H1 (cell line): ENCODE results near the gene SNX25. TPM values are rescaled to one million over a fixed set of nuclear protein-coding genes. Genes with fewer than 3 reads are reported as not detected.

Experiments used
- CTCF ChIA-PET: fragments of 300-600 bp; sonication (Branson Sonifier 250); formaldehyde crosslinking; loops from one replicate; lab custom pipeline; 2021; ENCODE audit not compliant: partially characterized antibody; lab: Charles Lee
- POLR2A ChIA-PET: fragments of 300-600 bp; sonication (Branson Sonifier 250); formaldehyde crosslinking; loops from one replicate; lab custom pipeline; 2021; ENCODE audit warnings: inconsistent platforms; ENCODE audit not compliant: partially characterized antibody; lab: Charles Lee
- DNase-seq, 2 experiments: peaks; one replicate each; pipeline versions ENCODE4 v3.0.0 to v3.0.0-alpha.2; 2010 to 2022; ENCODE audit warnings: low spot score in 2 of 2, low read depth in 1 of 2, mixed read lengths in 1 of 2
- FAIRE-seq: peaks from 2 replicates; lab custom pipeline; 2011; peaks lifted over from hg19 to GRCh38; lab: Jason Lieb, UNC
- H2AFZ ChIP-seq: 2 replicates; pipeline ENCODE4 v1.8.1; 2012; ENCODE audit warnings: low read length, inconsistent platforms
- H2AK5ac ChIP-seq: 2 replicates; pipeline ENCODE4 v1.6.1; 2013; ENCODE audit warnings: low read depth, low read length
- H2BK120ac ChIP-seq: replicated peaks from 2 replicates; pipeline ENCODE3; 2013; ENCODE audit warnings: low read depth, low read length, inconsistent platforms
- H2BK12ac ChIP-seq: 2 replicates; pipeline ENCODE4 v1.6.1; 2013; ENCODE audit warnings: low read depth, low read length
- H2BK15ac ChIP-seq: 2 replicates; pipeline ENCODE4 v1.6.1; 2013; ENCODE audit warnings: low read length
- H2BK20ac ChIP-seq: 2 replicates; pipeline ENCODE4 v1.6.1; 2013; ENCODE audit warnings: low read length
- H2BK5ac ChIP-seq: 2 replicates; pipeline ENCODE4 v1.6.1; 2013; ENCODE audit warnings: low read depth, low read length
- H3K14ac ChIP-seq: 2 replicates; pipeline ENCODE4 v1.6.1; 2013; ENCODE audit warnings: inconsistent platforms; ENCODE audit not compliant: insufficient read length
- H3K18ac ChIP-seq: 2 replicates; pipeline ENCODE4 v1.6.1; 2013; ENCODE audit warnings: low read length; ENCODE audit errors: extremely low read depth
- H3K23ac ChIP-seq: 2 replicates; pipeline ENCODE4 v1.6.1; 2013; ENCODE audit warnings: inconsistent platforms; ENCODE audit not compliant: insufficient read length
- H3K23me2 ChIP-seq: 2 replicates; pipeline ENCODE4 v1.6.1; 2013; ENCODE audit warnings: low read depth, low read length
- H3K27ac ChIP-seq: 2 replicates; pipeline ENCODE4 v1.6.1; 2011; ENCODE audit warnings: low read depth, low read length, inconsistent platforms
- H3K27me3 ChIP-seq, 4 experiments: replicated peaks in 1 of 4; 1 replicate in 1 of 4; 2 replicates in 3 of 4; pipeline versions ENCODE4 v1.6.1 to v1.8.1; 2011 to 2013; ENCODE audit warnings: low read length in 3 of 4, mild to moderate bottlenecking in 3 of 4, inconsistent platforms in 2 of 4, mixed read lengths in 2 of 4, moderate library complexity in 1 of 4; ENCODE audit not compliant: control insufficient read depth in 3 of 4, insufficient read depth in 3 of 4; ENCODE audit errors: extremely low read depth in 1 of 4
- H3K36me3 ChIP-seq, 4 experiments: 2 replicates each; pipeline versions ENCODE4 v1.6.1 to v1.8.1; 2011 to 2013; ENCODE audit warnings: mild to moderate bottlenecking in 4 of 4, low read length in 3 of 4, moderate library complexity in 2 of 4, control low read depth in 1 of 4, inconsistent platforms in 1 of 4; ENCODE audit not compliant: insufficient read depth in 4 of 4, control insufficient read depth in 2 of 4
- H3K4ac ChIP-seq: replicated peaks from 2 replicates; pipeline ENCODE3; 2013; ENCODE audit warnings: low read length, low read depth, mixed read lengths, inconsistent platforms; ENCODE audit not compliant: insufficient read length
- H3K4me1 ChIP-seq, 4 experiments: replicated peaks in 1 of 4; 1 replicate in 1 of 4; 2 replicates in 3 of 4; pipeline versions ENCODE4 v1.6.1 to v1.8.1; 2011 to 2013; ENCODE audit warnings: low read length in 3 of 4, inconsistent platforms in 2 of 4, mixed read lengths in 1 of 4; ENCODE audit not compliant: insufficient read depth in 4 of 4, control insufficient read depth in 3 of 4
- H3K4me2 ChIP-seq, 2 experiments: 2 replicates each; pipeline versions ENCODE4 v1.6.1 to v1.8.1; 2011 to 2013; ENCODE audit warnings: low read depth in 2 of 2, low read length in 2 of 2, control low read depth in 1 of 2, inconsistent platforms in 1 of 2, mild to moderate bottlenecking in 1 of 2; ENCODE audit not compliant: insufficient read depth in 1 of 2
- H3K4me3 ChIP-seq, 4 experiments: fragments of 200-600, 300-600 bp in 1 of 4; sonication (generic), shearing (Covaris generic), sonication (Bioruptor Twin) in 1 of 4; 2 replicates each; pipeline versions ENCODE4 v1.5.1 to v1.8.1; 2011 to 2016; ENCODE audit warnings: low read length in 4 of 4, low read depth in 3 of 4, control low read depth in 2 of 4, inconsistent platforms in 2 of 4, mild to moderate bottlenecking in 2 of 4, mixed read lengths in 1 of 4, moderate library complexity in 1 of 4; ENCODE audit not compliant: insufficient read depth in 2 of 4; ENCODE audit errors: extremely low read depth in 1 of 4
- H3K56ac ChIP-seq: replicated peaks from 2 replicates; pipeline ENCODE3; 2013; ENCODE audit warnings: low read depth, mild to moderate bottlenecking, mixed read lengths, low read length, inconsistent platforms; ENCODE audit not compliant: insufficient read length
- H3K79me1 ChIP-seq: 2 replicates; pipeline ENCODE4 v1.6.1; 2013; ENCODE audit warnings: low read depth, low read length, control low read depth
- H3K79me2 ChIP-seq, 2 experiments: 2 replicates each; pipeline versions ENCODE4 v1.6.1 to v1.8.1; 2012 to 2013; ENCODE audit warnings: low read length in 2 of 2, mild to moderate bottlenecking in 2 of 2, inconsistent platforms in 1 of 2; ENCODE audit not compliant: insufficient read depth in 2 of 2, control insufficient read depth in 1 of 2
- H3K9ac ChIP-seq, 4 experiments: replicated peaks in 1 of 4; 1 replicate in 1 of 4; 2 replicates in 3 of 4; pipeline versions ENCODE4 v1.6.1 to v1.8.1; 2011 to 2013; ENCODE audit warnings: low read depth in 3 of 4, low read length in 3 of 4, control low read depth in 2 of 4, mild to moderate bottlenecking in 2 of 4, moderate library complexity in 2 of 4, inconsistent platforms in 1 of 4; ENCODE audit errors: extremely low read depth in 1 of 4
- H3K9me3 ChIP-seq, 2 experiments: 2 replicates each; pipeline versions ENCODE4 v1.6.1 to v1.8.1; 2012 to 2013; ENCODE audit warnings: mild to moderate bottlenecking in 2 of 2, moderate library complexity in 2 of 2, control low read depth in 1 of 2, inconsistent platforms in 1 of 2, low read depth in 1 of 2, low read length in 1 of 2, mixed read lengths in 1 of 2; ENCODE audit not compliant: insufficient read depth in 2 of 2
- H4K20me1 ChIP-seq, 2 experiments: replicated peaks in 1 of 2; 2 replicates each; pipeline versions ENCODE3 to v1.8.1; 2011 to 2013; ENCODE audit warnings: inconsistent platforms in 2 of 2, low read length in 2 of 2, mild to moderate bottlenecking in 1 of 2; ENCODE audit not compliant: insufficient read depth in 2 of 2, control insufficient read depth in 1 of 2
- H4K5ac ChIP-seq: 2 replicates; pipeline ENCODE4 v1.6.1; 2013; ENCODE audit warnings: low read length, low read depth, mixed read lengths, inconsistent platforms; ENCODE audit not compliant: insufficient read length
- H4K8ac ChIP-seq: 2 replicates; pipeline ENCODE4 v1.8.0; 2013; ENCODE audit warnings: mild to moderate bottlenecking, moderate library complexity, low read length, inconsistent platforms; ENCODE audit not compliant: insufficient read depth; ENCODE audit errors: extremely low read depth
- H4K91ac ChIP-seq: replicated peaks from 2 replicates; pipeline ENCODE3; 2013; ENCODE audit warnings: low read length, mixed read lengths, inconsistent platforms; ENCODE audit not compliant: insufficient read length
- SAP30 ChIP-seq: fragments of 300-600 bp; sonication (generic); IDR thresholded peaks from 2 replicates; pipeline ENCODE4 v1.7.1; 2012; ENCODE audit warnings: low read length, moderate library complexity, mild to moderate bottlenecking, inconsistent platforms; ENCODE audit not compliant: insufficient read depth, insufficient replicate concordance
- SP4 ChIP-seq: IDR thresholded peaks from 2 replicates; pipeline ENCODE4 v1.6.1; 2012; ENCODE audit warnings: low read length, inconsistent platforms
- WGBS, 2 experiments: shearing (Covaris generic) in 1 of 2; methylation state at CpG; one replicate each; pipeline versions ENCODE4 v1.1.6 to v1.1.7; 2013 to 2015; ENCODE audit warnings: low lambda C conversion rate in 2 of 2, mixed read lengths in 2 of 2, inconsistent platforms in 1 of 2, low coverage in 1 of 2, missing lambda C conversion rate in 1 of 2; ENCODE audit not compliant: insufficient replicate concordance in 2 of 2, insufficient coverage in 1 of 2, insufficient read length in 1 of 2; ENCODE audit errors: extremely low coverage in 1 of 2, missing lambda C conversion rate in 1 of 2; 5-methylcytosine and 5-hydroxymethylcytosine counted together
- polyA plus RNA-seq, 7 experiments: library from polyadenylated mRNA; depleted of rRNA in 3 of 7; stranded (reverse) in 5 of 7; unstranded in 2 of 7; fragments of >200 nt in 5 of 7; fragments of 200-250 nt in 2 of 7; gene quantifications; 1 replicate in 5 of 7; 2 replicates in 1 of 7; 4 replicates in 1 of 7; pipeline versions ENCODE4 v1.2.1 to v1.2.3, GENCODE V29; 2011 to 2013; ENCODE audit warnings: missing spikeins in 2 of 7, mixed read lengths in 2 of 7
- total RNA-seq: library from RNA; stranded (reverse); fragmentation: NEBNext Ultra II Directional; extraction: Animal tissue kit (Norgen Biotek cat#: 25700); gene quantifications from 2 replicates; pipeline ENCODE4 v1.2.1, GENCODE V29; 2021

Gene SNX25
- total and polyA plus RNA-seq, 2 of the 8 experiments (the other 6 are each of a cell fraction or from before 2014, with no cell fraction given) = 5.4 to 19.9 TPM

DNA sequence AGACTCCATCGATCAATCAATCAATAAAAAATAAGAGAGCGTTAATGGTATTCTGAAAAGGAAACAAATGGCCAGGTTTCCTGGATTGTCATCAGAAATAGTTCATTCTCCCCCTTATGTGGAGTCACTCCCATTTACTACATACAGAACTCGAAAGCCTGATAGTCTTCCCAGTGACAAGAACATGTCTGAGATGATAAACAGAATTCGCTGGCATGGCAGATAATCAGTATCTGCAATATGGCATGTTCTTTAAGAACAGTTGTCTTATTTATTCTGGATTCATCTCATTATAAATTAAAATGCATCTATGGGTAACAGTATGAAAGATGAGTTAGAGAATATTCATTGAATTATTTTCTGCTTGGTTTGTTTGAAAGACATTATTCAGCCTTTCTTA, 124.9 kb downstream of the SNX25 start:
- H2BK120ac ChIP-seq = no peak overlapping the region
- H3K23me2 ChIP-seq = no peaks in the 10 kb centered on the region
- H3K18ac ChIP-seq = no peak overlapping the region
- no peak overlapping the region for H2BK20ac ChIP-seq
- no peak overlapping the region for H2BK12ac ChIP-seq
- TF ChIP-seq SP4 (no peak), SAP30 (no peak)
- H3K4me3 ChIP-seq = no peak overlapping the region
- CTCF ChIA-PET = interaction anchor here (0.6 to 0.7 kb wide), 2 partner anchors 11 to 190 kb away, joined by 3 read pairs; no protein-coding TSS in a partner anchor
- DNase-seq (no peak), FAIRE-seq (no peak)
- no peak overlapping the region for H3K4ac ChIP-seq
- no peak overlapping the region for H3K56ac ChIP-seq
- H3K36me3 ChIP-seq = peaks cover 2 to 4% (median 3%) of the 10 kb centered on the region in 4 experiments; a peak in 3 of 8 replicates
- peaks cover 0 to 2% (median 0%) of the 10 kb centered on the region in 4 experiments; a peak in 2 of 7 replicates for H3K4me1 ChIP-seq
- 96% methylated on average over 4 of the region's 4 CpGs; no CpG with 5 or more reads in 1 of the 2 experiments for WGBS, 2 experiments
- no peak overlapping the region for H3K27ac ChIP-seq
- no peak overlapping the region for H4K91ac ChIP-seq
- no peak overlapping the region for H3K14ac ChIP-seq
- H3K27me3 ChIP-seq = no peaks in the 10 kb centered on the region
- no peak overlapping the region for H3K23ac ChIP-seq
- no peak overlapping the region for H2AK5ac ChIP-seq
- H3K9ac ChIP-seq = no peak overlapping the region
- POLR2A ChIA-PET = interaction anchor here (0.6 kb wide), 1 partner anchor 492 kb away, joined by 3 read pairs; no protein-coding TSS in a partner anchor
- no peak overlapping the region for H2BK5ac ChIP-seq
- H2BK15ac ChIP-seq = no peak overlapping the region
- H4K8ac ChIP-seq = no peak overlapping the region
- H4K20me1 ChIP-seq = no peaks in the 10 kb centered on the region
- H2AFZ ChIP-seq = no peak overlapping the region
- H4K5ac ChIP-seq = no peak overlapping the region
- no peaks in the 10 kb centered on the region for H3K79me1 ChIP-seq
- H3K4me2 ChIP-seq = no peak overlapping the region
- peaks cover 6 to 8% of the 10 kb centered on the region in 2 experiments; a peak in 3 of 4 replicates for H3K9me3 ChIP-seq
- H3K79me2 ChIP-seq = no peaks in the 10 kb centered on the region
